Germinal center (tissue), 1 donor: ENCODE data around the gene LRRC66.

Experiments
- DNase-seq: peaks from one replicate; pipeline ENCODE4 v3.0.0; 2012; ENCODE audit warnings: mixed read lengths, low spot score

Gene LRRC66

GRCh38 chr4:52014903-52015302 lies 5.3 kb downstream of the LRRC66 start:
- DNase-seq, result no peak

GRCh38 chr4:52012651-52013050 lies 7.5 kb downstream of the LRRC66 start:
- no peak for DNase-seq

- no peak for DNase-seq
These were observed 9.2 kb downstream of the LRRC66 start for GRCh38 chr4:52010986-52011385.

- no peak for DNase-seq
These were observed 13.3 kb downstream of the LRRC66 start for GRCh38 chr4:52006887-52007286.

- no peak for DNase-seq
These were observed 14.4 kb downstream of the LRRC66 start for GRCh38 chr4:52005604-52006273.

GRCh38 chr4:52004414-52004813 lies 15.7 kb downstream of the LRRC66 start:
- no peak for DNase-seq

- no peak for DNase-seq
These were observed 18.5 kb downstream of the LRRC66 start for GRCh38 chr4:52001616-52002015.

- DNase-seq, result no peak
These were observed 20.9 kb downstream of the LRRC66 start for GRCh38 chr4:51999250-51999649.

- no peak for DNase-seq
These were observed 21.3 kb downstream of the LRRC66 start for GRCh38 chr4:51998837-51999236.

- DNase-seq, result no peak
These were observed 22.5 kb downstream of the LRRC66 start for GRCh38 chr4:51997647-51998046.

GRCh38 chr4:51995647-51996220 lies 24.4 kb downstream of the LRRC66 start:
- no peak for DNase-seq

GRCh38 chr4:51965862-51966261 lies 54.3 kb downstream of the LRRC66 start:
- no peak for DNase-seq

GRCh38 chr4:51963841-51964517 lies 56.2 kb downstream of the LRRC66 start:
- no peak for DNase-seq

GRCh38 chr4:51960486-51960885 lies 59.7 kb downstream of the LRRC66 start:
- no peak for DNase-seq

GRCh38 chr4:51958199-51958968 lies 61.8 kb downstream of the LRRC66 start:
- DNase-seq, result no peak
